UCSD-AML1 (cell line): ENCODE data around the gene ZNF804A.
"Not testable (repeated sequence)": the region's sequence is repeated elsewhere in the genome, so short reads cannot be mapped to it uniquely, and the experiment has no call there.

ENCODE experiments used
- DNase-seq: peaks from one replicate; lab custom pipeline; 2025; ENCODE audit not compliant: unreplicated experiment; lab: John Stamatoyannopoulos, UW

ZNF804A gene

DNA sequence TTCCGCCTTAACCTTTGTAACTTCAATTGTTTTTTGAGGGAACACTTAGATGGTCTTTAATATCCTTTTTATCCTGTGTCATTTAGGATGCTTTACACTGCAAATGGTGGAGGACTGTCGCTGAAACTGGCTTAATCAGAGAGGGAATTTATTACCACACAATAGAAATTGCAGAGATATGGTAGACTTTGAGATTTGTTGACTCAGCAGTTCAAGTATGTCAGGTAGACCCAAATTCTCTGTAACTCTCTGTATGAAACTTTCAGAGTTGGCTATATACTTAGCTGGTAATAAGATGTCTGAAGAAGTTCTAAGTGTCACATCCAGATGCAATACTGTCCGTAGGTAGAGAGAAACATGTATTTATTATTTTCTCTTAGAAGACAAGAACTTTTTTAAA is 100.1 kb downstream of the ZNF804A start:
- no peak for DNase-seq

DNA sequence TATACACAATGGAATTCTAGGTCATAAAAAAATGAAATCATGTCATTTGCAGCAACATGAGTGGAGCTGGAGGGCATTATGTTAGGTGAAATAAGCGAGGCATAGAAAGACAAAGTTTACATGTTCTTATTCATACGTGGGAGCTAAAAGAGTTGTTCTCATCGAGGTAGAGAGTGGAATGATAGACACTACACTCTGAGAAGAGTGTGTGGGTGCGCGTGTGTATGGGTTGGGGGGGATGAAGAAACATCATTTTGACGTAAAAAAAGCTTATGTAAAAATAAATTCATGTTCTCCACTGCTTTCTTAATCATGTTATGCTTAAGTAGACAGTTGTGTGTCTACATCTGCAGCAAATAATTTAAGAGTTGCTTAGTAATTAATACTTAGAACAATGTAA is 123.6 kb downstream of the ZNF804A start:
- no peak for DNase-seq

DNA sequence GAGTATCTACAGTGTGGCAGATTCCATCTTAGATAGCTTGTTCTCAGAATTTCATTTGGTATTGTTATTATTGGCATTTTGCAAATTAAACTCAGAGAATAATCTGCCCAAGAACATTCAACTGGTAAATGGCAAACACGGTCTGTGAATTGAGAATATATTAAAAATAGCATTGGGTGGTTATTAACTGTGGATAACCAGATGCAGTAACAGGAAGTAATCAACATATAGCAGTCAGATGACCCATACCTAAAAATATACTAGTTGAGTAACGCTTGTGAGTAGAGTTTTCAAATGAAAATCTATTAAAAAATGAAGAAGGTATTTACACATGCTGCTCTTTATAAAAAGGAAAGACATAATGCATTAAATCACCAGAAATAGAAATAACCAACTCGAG is 129.5 kb downstream of the ZNF804A start:
- DNase-seq, result no peak

DNA sequence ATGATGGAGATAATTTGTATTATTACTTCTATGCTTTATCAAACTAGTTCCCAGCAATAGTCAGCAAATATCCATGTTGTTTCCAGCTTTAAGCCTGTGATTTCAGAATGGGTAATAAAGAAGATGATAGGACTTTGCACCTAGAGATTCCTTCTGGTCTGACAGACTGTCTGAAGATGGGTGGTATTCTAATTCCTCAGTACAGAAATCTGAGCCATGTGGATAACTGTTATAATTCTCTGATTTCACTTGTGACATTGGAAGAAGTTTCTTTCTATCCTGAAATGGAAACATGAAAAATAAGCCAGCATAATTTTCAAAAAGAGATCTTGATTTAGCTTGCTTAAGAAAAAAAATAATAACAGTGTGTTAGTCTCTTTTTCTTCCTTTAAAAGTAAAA is 130.1 kb downstream of the ZNF804A start:
- no peak for DNase-seq

DNA sequence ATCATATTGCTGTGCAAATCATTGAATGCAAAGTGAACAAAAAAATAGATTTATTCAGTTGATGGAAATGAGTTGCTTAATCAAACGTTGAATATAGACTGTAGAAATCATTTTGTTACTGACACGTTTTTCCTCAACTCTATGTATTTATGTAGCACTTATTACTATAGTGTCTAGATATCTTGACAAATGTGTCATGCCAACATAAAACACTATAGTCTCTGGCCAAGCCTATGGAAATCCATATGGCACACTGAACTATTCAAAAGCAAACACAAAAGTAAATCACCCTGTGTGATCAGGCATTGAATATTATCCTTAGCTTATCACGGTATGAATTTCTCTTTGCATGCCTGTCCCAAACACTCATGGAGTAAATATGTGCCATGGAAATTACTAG is 131.3 kb downstream of the ZNF804A start:
- DNase-seq, result no peak

DNA sequence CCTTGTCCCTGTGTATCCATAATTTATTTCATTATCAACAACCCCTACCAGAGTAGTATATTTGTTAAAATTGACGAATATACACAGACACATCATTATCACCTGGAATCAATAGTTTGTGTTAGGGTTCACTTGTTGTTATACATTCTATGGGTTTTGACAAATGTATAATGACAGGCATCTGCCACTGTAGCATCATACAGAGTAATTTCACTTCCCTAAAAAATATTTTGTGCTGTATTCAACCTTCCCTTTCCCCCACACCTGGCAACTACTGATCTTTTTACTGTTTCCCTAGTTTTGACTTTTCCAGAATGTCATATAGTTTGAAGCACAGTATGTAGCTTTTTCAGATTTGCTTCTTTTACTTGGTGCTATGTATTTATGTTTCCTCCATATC is 132.0 kb downstream of the ZNF804A start:
- no peak for DNase-seq

DNA sequence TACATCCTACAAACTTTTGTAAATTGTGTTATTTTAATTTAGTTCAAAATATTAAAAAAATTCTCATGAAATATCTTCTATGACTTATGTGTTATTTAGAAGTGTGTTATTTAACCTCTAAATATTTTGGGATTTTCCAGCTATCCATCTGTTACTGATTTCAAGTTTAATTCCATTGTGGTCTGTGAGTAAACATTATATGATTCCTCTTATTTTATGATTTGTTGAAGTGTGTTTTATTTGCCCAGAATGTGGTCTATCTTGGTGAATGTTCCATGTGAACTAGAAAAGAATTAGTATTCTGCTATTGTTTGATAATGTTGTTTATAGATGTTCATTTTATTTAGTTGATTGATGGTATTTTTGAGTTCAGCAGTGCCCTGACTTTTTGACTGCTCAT is 136.0 kb downstream of the ZNF804A start:
- no peak for DNase-seq

DNA sequence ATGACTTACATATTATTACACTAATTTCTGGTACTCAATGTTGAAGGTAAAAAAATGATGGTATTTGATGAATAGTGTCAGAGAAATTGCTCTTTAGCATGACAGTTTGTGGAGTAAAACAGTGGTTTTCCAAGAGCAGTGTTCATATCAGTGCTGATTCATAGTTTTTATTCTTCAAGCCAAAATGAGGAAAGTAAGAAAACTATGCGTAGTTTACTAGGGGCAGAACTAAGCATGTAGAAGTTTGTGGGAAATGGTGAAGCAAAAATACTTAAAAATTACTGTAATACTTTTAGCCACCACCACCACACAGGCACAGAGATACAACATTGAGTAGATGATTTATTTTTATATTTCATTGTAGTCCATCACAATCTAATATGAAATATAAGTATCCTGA is 137.3 kb downstream of the ZNF804A start:
- DNase-seq, result no peak

DNA sequence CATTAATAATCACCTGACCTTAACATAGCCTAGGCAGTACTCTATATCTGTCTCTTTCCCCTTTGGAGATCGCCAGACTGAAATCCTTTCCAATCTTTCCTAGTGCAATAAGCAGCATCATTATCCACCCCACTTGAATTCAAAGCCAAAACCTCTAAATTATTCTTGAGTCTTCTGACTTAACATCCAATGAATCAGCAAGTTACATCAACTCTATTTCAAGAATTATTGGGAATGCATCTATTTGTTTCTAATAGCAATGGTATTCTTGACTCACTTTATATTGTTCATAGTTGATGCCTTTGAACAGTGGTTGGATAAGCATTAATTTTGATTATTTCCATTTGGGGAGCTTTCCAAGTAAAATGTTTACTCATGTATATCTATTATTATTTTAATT is 144.8 kb downstream of the ZNF804A start:
- no peak for DNase-seq

DNA sequence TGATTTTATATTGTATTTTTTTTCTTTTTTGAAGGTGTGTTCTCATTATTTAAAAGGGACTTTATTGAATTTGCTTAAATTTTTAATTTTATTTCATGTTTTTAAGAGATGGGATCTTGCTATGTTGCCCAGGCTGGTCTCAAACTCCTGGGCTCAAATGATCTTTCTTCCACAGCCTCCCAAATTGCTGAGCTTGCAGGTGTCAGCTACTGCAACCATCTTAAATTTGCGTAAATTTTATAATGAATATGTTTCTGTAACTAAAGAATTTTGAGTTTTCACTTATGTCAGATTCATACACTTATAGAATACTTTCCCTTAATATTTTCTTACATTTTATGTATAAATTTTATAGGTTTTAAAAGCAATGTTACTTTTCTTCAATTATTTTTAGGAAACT is 157.8 kb downstream of the ZNF804A start:
- no peak for DNase-seq

DNA sequence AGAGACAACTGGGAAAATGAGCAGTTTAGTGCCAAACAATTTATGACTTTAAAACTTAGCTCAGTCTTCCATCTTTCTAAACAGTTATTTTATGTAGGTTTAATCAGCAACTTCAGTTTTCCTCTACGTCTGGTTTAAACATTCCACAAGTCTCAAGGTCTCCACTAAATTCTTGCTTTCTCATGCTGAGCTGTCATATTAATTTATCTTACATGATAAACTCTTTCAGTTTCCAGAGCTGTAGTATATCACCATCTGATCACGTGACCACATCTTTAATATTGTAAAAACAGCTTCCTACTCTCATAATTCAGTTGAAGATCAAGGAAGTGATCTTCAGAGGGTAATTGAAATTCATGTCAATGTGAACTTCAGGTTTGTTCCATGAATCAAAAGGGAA is 158.6 kb downstream of the ZNF804A start:
- no peak for DNase-seq

DNA sequence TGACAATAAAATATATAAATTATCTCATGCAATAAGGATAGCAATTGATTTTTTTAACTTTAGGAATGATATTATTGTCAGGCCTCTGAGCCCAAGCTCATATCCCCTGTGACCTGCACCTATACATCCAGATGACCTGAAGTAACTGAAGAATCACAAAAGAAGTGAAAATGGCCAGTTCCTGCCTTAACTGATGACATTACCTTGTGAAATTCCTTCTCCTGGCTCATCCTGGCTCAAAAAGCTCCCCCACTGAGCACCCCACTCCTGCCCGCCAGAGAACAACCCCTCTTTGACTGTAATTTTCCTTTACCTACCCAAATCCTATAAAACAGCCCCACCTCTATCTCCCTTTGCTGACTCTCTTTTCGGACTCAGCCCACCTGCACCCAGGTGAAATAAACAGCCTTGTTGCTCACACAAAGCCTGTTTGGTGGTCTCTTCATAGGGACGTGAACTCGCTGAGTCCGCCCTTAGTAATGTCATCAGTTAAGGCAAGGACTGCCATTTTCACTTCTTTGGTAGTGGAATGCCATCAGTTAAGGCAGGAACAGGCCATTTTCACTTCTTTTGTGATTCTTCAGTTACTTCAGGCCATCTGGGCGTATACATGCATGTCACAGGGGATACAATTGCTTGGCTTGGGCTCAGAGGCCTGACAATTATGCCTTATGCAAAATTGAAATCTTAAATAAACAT is 161.4 kb downstream of the ZNF804A start:
- not testable (repeated sequence) for DNase-seq

DNA sequence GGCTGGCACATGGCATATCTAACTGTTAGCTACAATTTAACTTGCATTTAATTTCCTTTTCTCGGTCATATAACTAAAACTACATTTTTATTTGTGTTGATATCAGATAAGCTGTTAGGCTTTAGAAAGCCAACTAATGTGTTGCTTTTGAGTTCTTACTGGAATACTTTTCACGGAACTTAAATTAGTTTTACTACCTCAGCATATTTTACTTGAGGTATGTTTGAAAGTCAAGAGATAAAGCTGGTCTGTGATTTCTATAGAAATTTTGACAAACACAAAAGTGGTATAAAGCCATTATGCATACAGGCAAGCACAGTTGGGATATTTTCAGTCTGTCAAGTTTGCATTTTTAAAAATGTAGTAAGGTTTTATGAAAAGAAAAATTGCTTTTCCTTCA is 162.6 kb downstream of the ZNF804A start:
- DNase-seq, result no peak

DNA sequence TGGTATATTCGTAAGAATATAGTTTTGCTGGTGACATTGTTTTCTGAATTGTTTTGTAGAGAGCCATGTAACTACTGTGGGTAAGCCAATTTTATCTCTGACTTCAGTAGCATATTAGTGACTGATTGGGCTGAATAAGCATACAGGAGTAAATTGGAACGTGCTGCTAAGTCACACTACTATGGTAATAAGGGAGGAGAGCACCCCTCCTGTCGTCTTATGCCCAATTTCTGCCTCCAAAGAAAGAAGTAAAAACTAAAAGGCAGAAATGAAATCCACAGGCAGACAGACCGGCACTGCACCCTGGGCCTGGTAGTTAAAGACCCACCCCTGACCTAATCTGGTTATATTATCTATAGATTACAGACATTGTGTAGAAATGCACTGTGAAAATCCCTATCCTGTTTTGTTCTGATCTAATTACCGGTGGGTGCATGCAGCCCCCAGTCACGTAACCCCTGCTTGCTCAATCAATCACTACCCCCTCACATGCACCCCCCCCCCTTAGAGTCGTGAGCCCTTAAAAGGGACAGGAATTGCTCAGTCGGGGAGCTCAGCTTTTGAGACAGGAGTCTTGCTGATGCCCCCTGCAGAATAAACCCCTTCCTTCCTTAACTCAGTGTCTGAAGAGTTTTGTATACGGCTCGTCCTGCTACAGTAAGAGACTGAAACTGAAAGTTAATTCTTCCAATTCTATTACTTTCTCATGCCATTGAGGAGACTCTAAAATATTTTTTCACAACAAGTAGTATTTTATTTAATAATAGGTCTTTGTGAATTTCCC is 167.0 kb downstream of the ZNF804A start:
- DNase-seq, result peak; percentile 31

DNA sequence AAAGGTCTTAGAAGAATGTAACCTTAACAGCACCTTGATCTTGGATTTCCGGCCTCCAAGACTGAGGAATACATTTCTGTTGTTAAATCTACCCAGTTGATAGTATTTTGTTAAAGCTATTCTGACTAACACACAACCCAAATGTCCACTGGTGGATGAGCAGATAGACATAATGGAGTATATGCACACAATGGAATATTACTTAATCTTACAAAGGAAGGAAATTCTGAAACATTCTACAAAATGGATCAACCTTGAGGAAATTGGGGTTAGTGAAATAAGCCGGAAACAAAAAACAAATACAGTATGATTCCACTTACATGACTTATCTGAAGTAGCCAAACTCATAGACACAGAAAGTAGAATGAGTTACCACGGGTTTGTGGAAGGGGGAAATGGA is 168.7 kb downstream of the ZNF804A start:
- DNase-seq, result no peak

DNA sequence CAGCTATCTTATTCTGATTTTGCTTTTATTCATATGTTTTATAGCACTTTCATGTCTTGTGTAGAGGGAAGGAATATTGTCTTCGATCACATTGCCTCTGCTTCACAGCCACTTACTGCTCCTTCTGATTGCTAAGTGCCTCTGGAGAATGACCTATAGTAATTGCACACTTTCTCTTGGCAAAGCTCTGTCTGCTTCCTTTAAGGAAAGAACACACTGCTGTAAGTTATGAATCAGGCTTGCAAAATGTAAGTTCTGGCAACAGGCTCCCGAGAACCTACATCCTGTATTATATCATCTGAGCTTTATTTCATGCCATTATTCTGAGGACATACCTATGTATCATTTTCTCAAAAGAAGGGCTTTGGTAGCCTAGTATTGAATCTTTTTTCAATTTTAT is 170.7 kb downstream of the ZNF804A start:
- DNase-seq, result no peak

DNA sequence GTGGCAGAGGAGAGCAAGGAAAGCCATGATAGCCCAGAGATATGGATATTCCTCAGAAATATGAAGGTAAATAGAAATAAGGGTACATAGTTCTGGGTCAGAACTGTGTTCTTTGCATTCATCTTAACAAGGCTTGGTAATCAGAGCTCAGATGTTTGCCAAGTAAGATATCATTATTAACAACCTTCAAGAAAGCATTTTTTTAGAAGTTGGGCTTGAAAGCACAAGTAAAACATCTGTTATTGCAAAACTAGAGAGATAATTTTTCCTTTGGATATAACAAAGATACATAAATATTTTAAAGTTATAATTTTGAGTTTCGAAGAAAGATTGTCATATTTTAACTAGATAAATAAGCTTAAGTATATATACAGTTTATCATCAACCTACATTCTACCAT is 171.4 kb downstream of the ZNF804A start:
- no peak for DNase-seq

DNA sequence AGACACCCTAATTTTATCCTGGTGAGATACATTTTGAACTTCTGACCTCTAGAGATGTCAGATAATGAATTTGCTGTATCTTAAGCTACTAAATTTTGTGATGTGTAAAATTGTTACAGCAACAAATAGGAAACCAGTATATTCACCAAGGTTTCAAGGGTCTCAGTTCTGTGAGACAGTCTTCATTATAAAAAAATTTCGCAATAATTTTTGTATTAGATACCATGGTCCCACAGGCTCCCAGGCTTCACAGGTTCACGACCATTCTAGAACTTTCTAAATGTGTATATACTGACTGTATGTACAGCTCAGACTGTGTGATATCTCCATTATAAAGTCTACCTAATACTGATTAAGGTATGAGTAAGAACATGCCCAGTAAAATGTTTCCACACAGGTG is 181.4 kb downstream of the ZNF804A start:
- DNase-seq, result no peak

DNA sequence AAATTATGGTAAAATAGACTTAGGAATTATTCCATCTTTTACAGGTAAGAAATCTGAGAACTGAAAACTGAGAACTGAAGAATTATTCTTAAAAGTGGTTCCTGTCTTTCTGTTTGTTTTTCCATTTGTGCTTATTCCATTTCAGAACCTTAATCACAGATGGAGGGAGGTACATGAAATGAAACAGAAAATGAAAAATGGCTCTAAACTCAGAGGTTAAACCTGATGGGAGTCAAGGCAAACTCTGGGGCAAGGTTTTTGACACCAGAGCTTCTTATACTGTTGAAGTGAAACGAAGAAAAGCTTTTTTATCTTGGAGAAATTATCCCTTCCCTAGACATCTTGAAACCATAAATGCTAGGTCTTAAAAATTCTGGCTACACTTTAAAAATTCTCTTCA is 182.1 kb downstream of the ZNF804A start:
- DNase-seq, result no peak

DNA sequence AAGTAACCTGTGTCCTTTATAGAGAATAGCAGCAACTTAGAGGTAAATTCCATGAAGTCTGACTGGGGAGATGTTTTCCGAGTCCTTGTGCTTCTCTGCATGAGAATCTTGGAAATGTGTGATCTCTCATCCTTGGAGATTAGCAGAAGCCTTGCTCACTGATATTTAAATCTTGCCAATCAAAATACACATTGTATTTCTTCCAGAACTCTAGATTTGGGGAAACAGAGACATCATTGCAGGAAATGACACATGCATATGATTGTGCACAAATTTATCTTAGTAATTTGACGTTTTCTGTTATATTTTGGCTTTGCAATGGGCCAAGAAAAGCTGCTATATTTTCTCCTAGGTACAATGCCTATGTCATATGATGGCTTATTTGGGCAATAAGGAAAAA is 182.6 kb downstream of the ZNF804A start:
- DNase-seq, result no peak

DNA sequence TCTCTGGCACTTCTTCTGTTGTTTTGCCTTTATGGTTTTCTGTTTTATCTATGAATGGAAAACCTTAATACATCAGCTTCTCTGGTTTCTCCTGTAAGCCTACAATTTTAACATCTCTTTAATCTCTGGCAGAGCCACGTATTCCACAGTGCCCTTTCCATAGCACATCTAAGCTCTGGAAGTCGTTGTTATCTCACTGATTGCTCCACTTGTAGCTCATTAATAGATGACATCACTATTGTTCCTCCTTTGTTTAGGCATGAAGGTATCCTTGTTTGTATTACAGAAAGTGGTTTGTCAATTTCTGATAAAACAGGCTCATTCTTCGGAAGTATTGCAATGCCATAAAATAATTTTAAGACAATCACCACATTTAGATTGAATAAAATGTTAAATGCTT is 185.2 kb downstream of the ZNF804A start:
- no peak for DNase-seq

DNA sequence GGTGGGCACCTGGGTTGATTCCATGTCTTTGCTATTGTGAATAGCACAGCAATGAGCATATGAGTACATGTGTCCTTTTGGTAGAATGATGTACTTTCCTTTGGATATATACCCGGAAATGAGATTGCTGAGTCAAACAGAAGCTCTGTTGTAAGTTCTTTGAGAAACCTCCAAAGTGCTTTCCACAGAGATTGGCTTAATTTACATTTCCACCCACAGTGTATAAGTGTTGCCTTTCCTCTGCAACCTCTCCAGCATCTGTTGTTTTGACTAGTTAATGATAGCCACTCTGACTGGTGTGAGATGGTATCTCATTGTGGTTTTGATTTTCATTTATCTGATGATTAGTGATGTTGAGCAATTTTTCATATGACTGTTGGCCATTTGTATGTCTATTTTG is 194.8 kb downstream of the ZNF804A start:
- DNase-seq, result no peak

DNA sequence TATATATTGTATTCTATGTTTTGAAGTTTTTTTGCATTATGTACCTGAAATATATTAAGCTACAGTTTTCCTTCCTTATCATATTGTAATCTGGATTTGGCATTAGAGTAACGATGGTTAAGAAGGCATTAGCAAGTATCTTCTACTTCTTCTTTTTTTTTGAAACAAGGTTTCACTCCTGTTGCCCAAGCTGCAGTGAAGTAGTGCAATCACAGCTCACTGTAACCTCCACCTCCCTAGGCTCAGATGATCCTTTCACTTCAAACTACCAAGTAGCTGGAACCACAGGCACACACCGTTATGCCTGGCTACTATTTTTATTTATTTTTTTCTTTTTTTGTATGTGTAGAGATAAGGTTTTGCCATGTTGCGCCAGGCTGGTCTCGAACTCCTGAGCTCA is 201.1 kb downstream of the ZNF804A start:
- no peak for DNase-seq
